Thyroid gland (tissue), 4 donors: ENCODE data around the gene MYO18B. TPM values are rescaled to one million over a fixed set of nuclear protein-coding genes. Genes with fewer than 3 reads are reported as not detected.

Experiments
- DNase-seq, 2 donors: peaks; one replicate each; pipeline ENCODE4 v3.0.0-alpha.2; 2019
- H3K27ac ChIP-seq, 3 donors: fragments of 200-600 bp; sonication (generic); 1 replicate in 2 of 3; 2 replicates in 1 of 3; pipeline ENCODE4 v1.5.1; 2016 to 2019; ENCODE audit warnings: mild to moderate bottlenecking in 1 of 3, moderate library complexity in 1 of 3
- H3K27me3 ChIP-seq: fragments of 200-600 bp; sonication (generic); one replicate; pipeline ENCODE4 v1.5.1; 2019
- H3K36me3 ChIP-seq, 2 donors: fragments of 200-600 bp; sonication (generic); one replicate each; pipeline ENCODE4 v1.5.1; 2016 to 2019
- H3K4me1 ChIP-seq, 2 donors: fragments of 200-600 bp; sonication (generic); one replicate each; pipeline ENCODE4 v1.5.1; 2017 to 2019
- H3K4me3 ChIP-seq, 3 donors: fragments of 200-600 bp; sonication (generic); replicated peaks in 1 of 3; 1 replicate in 2 of 3; 2 replicates in 1 of 3; pipeline ENCODE4 v1.5.1; 2016; ENCODE audit warnings: mild to moderate bottlenecking in 1 of 3
- H3K9me3 ChIP-seq: fragments of 200-600 bp; sonication (generic); one replicate; pipeline ENCODE4 v1.5.1; 2017
- CTCF ChIP-seq, 6 experiments: fragments of 200-600 bp in 3 of 6; fragments of 450-650 bp in 3 of 6; sonication (generic) in 3 of 6; IDR thresholded peaks; one replicate each; pipeline ENCODE4 v1.5.1; 2016 to 2019; ENCODE audit warnings: antibody characterized with exemption in 6 of 6, mild to moderate bottlenecking in 2 of 6, inconsistent platforms in 1 of 6, moderate library complexity in 1 of 6
- POLR2A ChIP-seq, 2 donors: fragments of 450-650 bp; IDR thresholded peaks; one replicate each; pipeline ENCODE4 v1.6.1; 2017; ENCODE audit warnings: antibody characterized with exemption in 2 of 2, mild to moderate bottlenecking in 2 of 2, moderate library complexity in 1 of 2
- WGBS, 2 donors: methylation state at CpG; one replicate each; pipeline ENCODE4 v1.1.5; 2017; 5-methylcytosine and 5-hydroxymethylcytosine counted together
- intact Hi-C: fragments of 100-400 bp; cut with DNase I; formaldehyde crosslinking; loops from one replicate; pipeline ENCODE4 v1.15.1; 2023
- total RNA-seq, 4 donors: library from RNA; depleted of rRNA; stranded (reverse); fragments of >200 nt; gene quantifications; one replicate each; pipeline ENCODE4 v1.2.3, GENCODE V29; 2016

MYO18B gene
- total RNA-seq, 4 donors from 2014 or later = 0.33 TPM; not detected in 3

- Histone ChIP-seq H3K27me3 (no peaks in the 10 kb centered on the region), H3K36me3 (no peaks in the 10 kb centered on the region), H3K9me3 (no peaks in the 10 kb centered on the region), H3K4me1 (no peaks in the 10 kb centered on the region), H3K4me3 (no peak overlapping the region), H3K27ac (no peak overlapping the region)
- intact Hi-C loops = no loop called here
- TF ChIP-seq POLR2A (IDR thresholded peaks at IDR 0.05) (no peak), CTCF (IDR thresholded peaks at IDR 0.05) (no peak)
- WGBS, 2 donors = 54 to 55% methylated on average over 2 of the region's 2 CpGs
- no peak for DNase-seq
Observed at GRCh38 chr22:25802018-25802417, 60.0 kb downstream of the MYO18B start.

GRCh38 chr22:25804676-25805075 lies 62.7 kb downstream of the MYO18B start:
- DNase-seq = no peak
- H3K4me1 ChIP-seq = no peaks in the 10 kb centered on the region
- H3K36me3 ChIP-seq = no peaks in the 10 kb centered on the region
- no peaks in the 10 kb centered on the region for H3K27me3 ChIP-seq
- TF ChIP-seq CTCF (IDR thresholded peaks at IDR 0.05) = no peak
- TF ChIP-seq POLR2A (IDR thresholded peaks at IDR 0.05) = no peak
- H3K9me3 ChIP-seq = no peaks in the 10 kb centered on the region
- WGBS, 2 donors = 97 to 100% methylated on average over 5 of the region's 6 CpGs
- intact Hi-C loops = no loop called here
- no peak overlapping the region for H3K4me3 ChIP-seq
- no peak overlapping the region for H3K27ac ChIP-seq

GRCh38 chr22:25806579-25806978 lies 64.6 kb downstream of the MYO18B start:
- intact Hi-C loops = no loop called here
- 75 to 76% methylated on average over 4 of the region's 4 CpGs for WGBS, 2 donors
- Histone ChIP-seq H3K4me3 (no peak overlapping the region), H3K27me3 (no peaks in the 10 kb centered on the region), H3K27ac (no peak overlapping the region), H3K9me3 (no peaks in the 10 kb centered on the region), H3K4me1 (no peaks in the 10 kb centered on the region), H3K36me3 (no peaks in the 10 kb centered on the region)
- TF ChIP-seq POLR2A (IDR thresholded peaks at IDR 0.05) (no peak), CTCF (IDR thresholded peaks at IDR 0.05) (no peak)
- DNase-seq = no peak

GRCh38 chr22:25814685-25815084 lies 72.7 kb downstream of the MYO18B start:
- 77 to 80% methylated on average over 1 of the region's 1 CpG for WGBS, 2 donors
- TF ChIP-seq POLR2A (IDR thresholded peaks at IDR 0.05) (no peak), CTCF (IDR thresholded peaks at IDR 0.05) (no peak)
- no peaks in the 10 kb centered on the region for H3K36me3 ChIP-seq
- no peak overlapping the region for H3K27ac ChIP-seq
- no peak for DNase-seq
- H3K4me3 ChIP-seq = no peak overlapping the region
- H3K9me3 ChIP-seq = no peaks in the 10 kb centered on the region
- H3K4me1 ChIP-seq = no peaks in the 10 kb centered on the region
- intact Hi-C loops = no loop called here
- no peaks in the 10 kb centered on the region for H3K27me3 ChIP-seq

- H3K27me3 ChIP-seq = no peaks in the 10 kb centered on the region
- intact Hi-C loops = no loop called here
- H3K4me1 ChIP-seq = no peaks in the 10 kb centered on the region
- no peaks in the 10 kb centered on the region for H3K36me3 ChIP-seq
- TF ChIP-seq CTCF (IDR thresholded peaks at IDR 0.05) = no peak
- no peak for TF ChIP-seq POLR2A (IDR thresholded peaks at IDR 0.05)
- H3K27ac ChIP-seq = no peak overlapping the region
- no peak for DNase-seq
- H3K4me3 ChIP-seq = no peak overlapping the region
- WGBS, 2 donors = 89 to 91% methylated on average over 2 of the region's 2 CpGs
- H3K9me3 ChIP-seq = no peaks in the 10 kb centered on the region
Observed at GRCh38 chr22:25815561-25815960, 73.6 kb downstream of the MYO18B start.
